NCI-H2081 treated with DMSO at 0.1 percent for 48 hours (cell line): ENCODE measurements around the gene OR6Q1.

Experiments used
- DNase-seq: peaks from one replicate; lab custom pipeline; 2025; lab: John Stamatoyannopoulos, UW

Gene OR6Q1

GRCh38 chr11:58058276-58059006 is 27.7 kb downstream of the OR6Q1 start:
- DNase-seq: no peak

GRCh38 chr11:58059007-58059350 is 28.2 kb downstream of the OR6Q1 start:
- DNase-seq: no peak

GRCh38 chr11:58060535-58060934 is 29.8 kb downstream of the OR6Q1 start:
- no peak for DNase-seq

GRCh38 chr11:58060939-58061672 is 30.4 kb downstream of the OR6Q1 start:
- DNase-seq: no peak

- DNase-seq: no peak
Measured at GRCh38 chr11:58061813-58062212, 31.1 kb downstream of the OR6Q1 start.

- no peak for DNase-seq
Measured at GRCh38 chr11:58067685-58068084, 36.9 kb downstream of the OR6Q1 start.

DNA sequence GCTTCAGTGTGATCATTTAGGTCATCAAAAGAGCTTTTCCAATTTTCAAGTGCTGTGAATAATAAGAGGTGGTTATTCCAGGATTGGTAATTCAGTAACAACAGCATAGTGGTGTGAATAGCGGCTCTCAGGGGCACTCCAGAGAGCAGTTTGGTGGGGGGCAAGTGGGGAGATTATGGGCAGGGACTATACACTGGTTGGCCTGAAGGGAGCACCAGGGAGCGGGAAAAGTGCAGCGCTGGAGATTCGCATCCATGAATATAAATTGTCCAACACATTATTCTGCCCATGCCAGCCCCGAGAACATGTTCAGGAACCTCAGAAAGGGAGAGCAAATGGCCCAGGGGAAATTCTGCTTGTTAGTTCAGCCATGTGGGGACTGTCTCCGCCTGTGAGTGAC is 37.9 kb downstream of the OR6Q1 start:
- DNase-seq: no peak

DNA sequence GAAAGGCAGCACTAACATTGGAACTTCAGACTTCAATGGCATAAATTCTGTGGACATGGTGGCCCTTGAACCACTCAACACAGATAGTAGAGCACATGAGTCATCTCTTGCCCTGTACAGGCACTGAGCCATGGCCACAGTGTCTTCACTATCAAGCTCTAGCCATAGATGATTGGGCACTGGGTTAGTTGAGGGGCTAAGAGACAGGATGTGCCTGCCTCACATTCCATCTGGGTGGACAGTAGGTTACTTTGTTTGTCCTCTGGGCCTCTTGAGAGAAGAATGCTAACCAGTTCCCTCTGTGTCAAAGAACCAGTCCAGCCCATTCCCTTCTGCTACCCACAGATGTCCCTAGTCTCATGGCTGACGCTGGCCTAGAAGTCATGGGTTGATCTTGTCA is 39.8 kb downstream of the OR6Q1 start:
- DNase-seq: no peak

GRCh38 chr11:58075781-58076180 is 45.0 kb downstream of the OR6Q1 start:
- no peak for DNase-seq
